Testis (tissue), 5 donors: ENCODE data around the gene OR5B21. TPM values are rescaled to one million over a fixed set of nuclear protein-coding genes. Genes with fewer than 3 reads are reported as not detected.

Experiments
- DNase-seq: peaks from one replicate; pipeline ENCODE4 v3.0.0-alpha.2; 2019
- H3K27ac ChIP-seq, 2 donors: fragments of 200-600 bp; sonication (generic); one replicate each; pipeline ENCODE4 v1.5.1; 2019
- H3K27me3 ChIP-seq: fragments of 200-600 bp; sonication (generic); one replicate; pipeline ENCODE4 v1.5.1; 2019
- H3K36me3 ChIP-seq: fragments of 200-600 bp; sonication (generic); one replicate; pipeline ENCODE4 v1.5.1; 2017; ENCODE audit warnings: low read depth; ENCODE audit errors: missing control alignments
- H3K4me1 ChIP-seq: fragments of 200-600 bp; sonication (generic); one replicate; pipeline ENCODE4 v1.5.1; 2019
- H3K4me3 ChIP-seq, 2 donors: fragments of 200-600 bp; sonication (generic); one replicate each; pipeline ENCODE4 v1.5.1; 2017 to 2019
- H3K9me3 ChIP-seq: fragments of 200-600 bp; sonication (generic); one replicate; pipeline ENCODE4 v1.5.1; 2017
- CTCF ChIP-seq, 3 experiments: fragments of 450-650 bp in 2 of 3; fragments of 200-600 bp in 1 of 3; sonication (generic) in 1 of 3; IDR thresholded peaks; one replicate each; pipeline ENCODE4 v1.5.1; 2016 to 2019; ENCODE audit warnings: antibody characterized with exemption in 3 of 3, mild to moderate bottlenecking in 2 of 3, moderate library complexity in 1 of 3
- POLR2A ChIP-seq: fragments of 450-650 bp; IDR thresholded peaks from one replicate; pipeline ENCODE4 v1.6.1; 2017; ENCODE audit warnings: antibody characterized with exemption, mild to moderate bottlenecking, moderate library complexity
- WGBS, 2 donors: methylation state at CpG; one replicate each; pipeline ENCODE4 v1.1.5; 2018; 5-methylcytosine and 5-hydroxymethylcytosine counted together
- intact Hi-C: fragments of 100-400 bp; cut with DNase I; formaldehyde crosslinking; loops from one replicate; pipeline ENCODE4 v1.15.1; 2023; ENCODE audit warnings: low total_unique reads
- long read RNA-seq, 2 donors: transcript quantifications; one replicate each; lab custom pipeline, GENCODE V29; 2026
- polyA plus RNA-seq: library from polyadenylated mRNA; stranded (reverse); fragments of 350-450 nt; fragmentation: Illumina TruSeq; extraction: RNeasy Lipid Tissue Mini Kit (QIAGEN cat#74804); gene quantifications from one replicate; pipeline ENCODE4 v1.2.3, GENCODE V29; 2014; ENCODE audit warnings: low read depth, low replicate concordance; ENCODE audit not compliant: insufficient read depth
- total RNA-seq, 2 donors: library from RNA; depleted of rRNA; stranded (reverse); fragments of >200 nt; gene quantifications; one replicate each; pipeline ENCODE4 v1.2.3, GENCODE V29; 2016

Gene OR5B21
- total RNA-seq (under 1 TPM; 0.62 to 0.71 TPM), polyA plus RNA-seq (not detected)
- long read RNA-seq, donor 1: 0 reads
- long read RNA-seq, donor 2: 0 reads

- intact Hi-C loops: no loop called here
- H3K36me3 ChIP-seq: no peaks in the 10 kb centered on the region
- DNase-seq: no peak
- no peaks in the 10 kb centered on the region for H3K9me3 ChIP-seq
- H3K27me3 ChIP-seq: no peaks in the 10 kb centered on the region
- WGBS, 2 donors: 82 to 100% methylated on average over 1 of the region's 1 CpG
- no peak for TF ChIP-seq POLR2A
- TF ChIP-seq CTCF (IDR thresholded peaks at IDR 0.05): no peak
- H3K4me3 ChIP-seq: no peak within 1 kb of the TSS
- no peaks in the 10 kb centered on the region for H3K4me1 ChIP-seq
- H3K27ac ChIP-seq: no peak within 1 kb of the TSS
Observed at GRCh38 chr11:58508005-58508404, at the start of gene OR5B21. Gene OR5B21 (minus strand): TSS chr11:58508105. CDS start chr11:58508105, 0 bp downstream.

- Histone ChIP-seq H3K27me3 (no peaks in the 10 kb centered on the region), H3K27ac (no peak overlapping the region), H3K36me3 (no peaks in the 10 kb centered on the region), H3K4me1 (no peaks in the 10 kb centered on the region), H3K4me3 (no peak overlapping the region), H3K9me3 (no peaks in the 10 kb centered on the region)
- TF ChIP-seq POLR2A: no peak
- TF ChIP-seq CTCF (IDR thresholded peaks at IDR 0.05): no peak
- 93 to 94% methylated on average over 7 of the region's 7 CpGs for WGBS, 2 donors
- DNase-seq: no peak
- intact Hi-C loops: no loop called here
Observed at GRCh38 chr11:58549644-58550043, 41.7 kb upstream of the OR5B21 start.

- H3K36me3 ChIP-seq: no peaks in the 10 kb centered on the region
- intact Hi-C loops: no loop called here
Observed at GRCh38 chr11:58546841-58547240, 38.9 kb upstream of the OR5B21 start.

GRCh38 chr11:58531865-58532341 lies 24.0 kb upstream of the OR5B21 start:
- TF ChIP-seq POLR2A: no peak
- no peak for TF ChIP-seq CTCF (IDR thresholded peaks at IDR 0.05)
- Histone ChIP-seq H3K27ac (no peak overlapping the region), H3K36me3 (no peaks in the 10 kb centered on the region), H3K27me3 (no peaks in the 10 kb centered on the region), H3K9me3 (no peaks in the 10 kb centered on the region), H3K4me1 (no peaks in the 10 kb centered on the region), H3K4me3 (no peak overlapping the region)
- WGBS, 2 donors: 93 to 99% methylated on average over 3 to 24 of the region's 25 CpGs
- DNase-seq: no peak
- intact Hi-C loops: no loop called here

More at GRCh38 chr11:58546841-58547240, 38.9 kb upstream of the OR5B21 start:
- Histone ChIP-seq H3K4me3 (no peak overlapping the region), H3K27me3 (no peaks in the 10 kb centered on the region), H3K27ac (no peak overlapping the region), H3K9me3 (no peaks in the 10 kb centered on the region), H3K4me1 (no peaks in the 10 kb centered on the region)
- 76 to 88% methylated on average over 1 of the region's 1 CpG for WGBS, 2 donors
- DNase-seq: no peak
- TF ChIP-seq CTCF (IDR thresholded peaks at IDR 0.05) (no peak), POLR2A (no peak)

- Histone ChIP-seq H3K4me1 (peaks cover 2% of the 10 kb centered on the region), H3K36me3 (no peaks in the 10 kb centered on the region), H3K27me3 (no peaks in the 10 kb centered on the region), H3K4me3 (no peak overlapping the region), H3K27ac (no peak overlapping the region), H3K9me3 (no peaks in the 10 kb centered on the region)
- WGBS, 2 donors: 90 to 92% methylated on average over 3 of the region's 3 CpGs
- TF ChIP-seq CTCF (IDR thresholded peaks at IDR 0.05): no peak
- TF ChIP-seq POLR2A: no peak
- intact Hi-C loops: no loop called here
- DNase-seq: no peak
Observed at GRCh38 chr11:58530236-58530635, 22.3 kb upstream of the OR5B21 start.
